Skeletal muscle satellite cell (primary cell): ENCODE results near the gene MATCAP1.

Experiments
- H3K27me3 ChIP-seq: 2 replicates; pipeline ENCODE4 v1.7.0; 2013; ENCODE audit warnings: low read length; ENCODE audit not compliant: control insufficient read depth, insufficient read depth
- H3K36me3 ChIP-seq: 2 replicates; pipeline ENCODE4 v1.7.0; 2013; ENCODE audit warnings: mild to moderate bottlenecking, control low read depth, low read length; ENCODE audit not compliant: insufficient read depth
- H3K4me1 ChIP-seq: 2 replicates; pipeline ENCODE4 v1.7.0; 2013; ENCODE audit warnings: low read length; ENCODE audit not compliant: control insufficient read depth, insufficient read depth
- H3K4me2 ChIP-seq: 2 replicates; pipeline ENCODE4 v1.7.0; 2013; ENCODE audit warnings: mild to moderate bottlenecking, low read length
- H3K4me3 ChIP-seq: 2 replicates; pipeline ENCODE4 v1.7.0; 2013; ENCODE audit warnings: low read length
- H3K9ac ChIP-seq: 2 replicates; pipeline ENCODE4 v1.7.0; 2013; ENCODE audit warnings: mild to moderate bottlenecking, low read depth, low read length, moderate library complexity
- H3K9me3 ChIP-seq: replicated peaks from 2 replicates; pipeline ENCODE4 v1.7.0; 2013; ENCODE audit warnings: mild to moderate bottlenecking, control low read depth, low read length

The MATCAP1 gene

DNA sequence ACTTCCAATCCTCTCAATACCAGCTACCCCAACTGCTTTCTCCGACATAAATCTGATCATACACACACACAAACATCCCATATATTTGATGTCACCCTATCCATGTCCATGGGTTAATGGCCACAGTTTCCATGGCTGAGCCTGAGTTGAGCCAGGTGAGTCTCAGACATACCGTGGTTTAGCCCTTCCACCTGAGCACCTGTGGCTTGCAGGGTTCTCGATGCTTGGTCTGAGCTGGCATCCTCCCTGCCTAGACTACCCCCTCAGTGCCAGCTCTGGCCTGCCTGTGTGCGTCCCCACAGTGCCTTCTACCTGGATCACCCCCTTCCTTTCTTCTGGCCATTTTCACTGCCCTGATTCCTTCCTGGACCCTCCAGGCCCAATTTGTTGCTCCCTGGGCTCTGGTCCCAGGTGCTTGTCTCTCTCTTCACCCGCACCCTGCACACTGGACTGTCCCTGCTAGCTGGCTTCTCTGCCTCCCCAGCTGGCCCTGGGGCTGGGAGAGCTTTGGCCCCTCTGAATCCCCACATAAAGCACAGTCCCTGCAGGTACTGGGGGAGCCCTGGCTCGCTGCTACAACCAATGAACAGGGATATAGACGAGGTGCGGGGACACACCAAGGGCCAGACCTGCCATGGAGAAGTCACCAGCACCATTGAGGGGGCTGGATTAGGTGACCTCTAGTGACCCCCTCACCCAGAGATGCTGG lies 22.5 kb upstream of the MATCAP1 start:
- peaks cover 22% of the 10 kb centered on the region for H3K4me1 ChIP-seq
- no peak overlapping the region for H3K9ac ChIP-seq
- no peak overlapping the region for H3K4me2 ChIP-seq
- no peaks in the 10 kb centered on the region for H3K9me3 ChIP-seq
- H3K4me3 ChIP-seq: no peak overlapping the region
- H3K36me3 ChIP-seq: peaks cover 16% of the 10 kb centered on the region
- H3K27me3 ChIP-seq: no peaks in the 10 kb centered on the region

GRCh38 chr16:67204076-67204475 lies 20.3 kb upstream of the MATCAP1 start:
- Histone ChIP-seq H3K27me3 (no peaks in the 10 kb centered on the region), H3K9ac (no peak overlapping the region), H3K4me3 (no peak overlapping the region), H3K4me2 (no peak overlapping the region), H3K36me3 (peaks cover 26% of the 10 kb centered on the region), H3K4me1 (peaks cover 22% of the 10 kb centered on the region), H3K9me3 (no peaks in the 10 kb centered on the region)

DNA sequence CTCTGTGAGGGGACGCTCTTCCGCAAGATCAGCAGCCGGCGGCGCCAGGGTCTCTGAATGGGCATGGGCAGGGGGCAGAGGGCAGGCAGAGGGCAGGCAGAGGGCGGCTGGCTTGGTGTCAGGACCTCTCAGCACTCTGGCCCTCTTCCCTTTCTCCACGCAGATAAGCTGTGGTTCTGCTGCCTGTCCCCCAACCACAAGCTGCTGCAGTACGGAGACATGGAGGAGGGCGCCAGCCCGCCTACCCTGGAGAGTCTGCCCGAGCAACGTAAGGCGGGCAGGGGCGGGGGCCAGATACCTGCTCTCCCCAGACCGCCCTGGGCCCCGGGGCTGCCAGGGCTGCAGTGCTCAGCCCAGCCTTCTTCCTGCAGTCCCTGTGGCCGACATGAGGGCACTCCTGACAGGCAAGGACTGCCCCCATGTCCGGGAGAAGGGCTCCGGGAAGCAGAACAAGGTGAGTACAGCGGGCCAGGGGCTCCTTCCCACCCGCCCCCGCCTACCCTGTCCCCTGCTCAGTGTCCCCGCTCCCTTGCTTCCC lies 19.3 kb upstream of the MATCAP1 start:
- Histone ChIP-seq H3K9me3 (no peaks in the 10 kb centered on the region), H3K4me3 (no peak overlapping the region), H3K4me2 (no peak overlapping the region), H3K36me3 (peaks cover 31% of the 10 kb centered on the region), H3K4me1 (peaks cover 19% of the 10 kb centered on the region), H3K27me3 (no peaks in the 10 kb centered on the region), H3K9ac (no peak overlapping the region)

DNA sequence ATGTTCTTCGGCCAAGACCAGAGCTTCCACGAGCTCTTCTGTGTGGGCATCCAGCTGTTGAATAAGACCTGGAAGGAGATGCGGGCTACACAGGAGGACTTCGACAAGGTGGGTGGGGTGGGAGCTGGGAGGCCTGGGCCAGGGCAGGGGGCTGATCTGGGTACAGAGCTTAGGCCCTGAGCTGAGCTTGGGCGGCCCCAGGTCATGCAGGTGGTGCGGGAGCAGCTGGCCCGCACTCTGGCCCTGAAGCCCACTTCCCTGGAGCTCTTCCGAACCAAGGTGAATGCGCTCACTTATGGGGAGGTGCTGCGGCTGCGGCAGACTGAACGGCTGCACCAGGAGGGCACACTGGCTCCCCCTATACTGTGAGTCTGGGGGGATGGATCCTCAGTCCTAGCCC lies 18.7 kb upstream of the MATCAP1 start:
- no peaks in the 10 kb centered on the region for H3K27me3 ChIP-seq
- H3K4me1 ChIP-seq: peaks cover 13% of the 10 kb centered on the region
- no peak overlapping the region for H3K4me2 ChIP-seq
- H3K9ac ChIP-seq: no peak overlapping the region
- H3K36me3 ChIP-seq: peaks cover 37% of the 10 kb centered on the region
- H3K4me3 ChIP-seq: no peak overlapping the region
- no peaks in the 10 kb centered on the region for H3K9me3 ChIP-seq

DNA sequence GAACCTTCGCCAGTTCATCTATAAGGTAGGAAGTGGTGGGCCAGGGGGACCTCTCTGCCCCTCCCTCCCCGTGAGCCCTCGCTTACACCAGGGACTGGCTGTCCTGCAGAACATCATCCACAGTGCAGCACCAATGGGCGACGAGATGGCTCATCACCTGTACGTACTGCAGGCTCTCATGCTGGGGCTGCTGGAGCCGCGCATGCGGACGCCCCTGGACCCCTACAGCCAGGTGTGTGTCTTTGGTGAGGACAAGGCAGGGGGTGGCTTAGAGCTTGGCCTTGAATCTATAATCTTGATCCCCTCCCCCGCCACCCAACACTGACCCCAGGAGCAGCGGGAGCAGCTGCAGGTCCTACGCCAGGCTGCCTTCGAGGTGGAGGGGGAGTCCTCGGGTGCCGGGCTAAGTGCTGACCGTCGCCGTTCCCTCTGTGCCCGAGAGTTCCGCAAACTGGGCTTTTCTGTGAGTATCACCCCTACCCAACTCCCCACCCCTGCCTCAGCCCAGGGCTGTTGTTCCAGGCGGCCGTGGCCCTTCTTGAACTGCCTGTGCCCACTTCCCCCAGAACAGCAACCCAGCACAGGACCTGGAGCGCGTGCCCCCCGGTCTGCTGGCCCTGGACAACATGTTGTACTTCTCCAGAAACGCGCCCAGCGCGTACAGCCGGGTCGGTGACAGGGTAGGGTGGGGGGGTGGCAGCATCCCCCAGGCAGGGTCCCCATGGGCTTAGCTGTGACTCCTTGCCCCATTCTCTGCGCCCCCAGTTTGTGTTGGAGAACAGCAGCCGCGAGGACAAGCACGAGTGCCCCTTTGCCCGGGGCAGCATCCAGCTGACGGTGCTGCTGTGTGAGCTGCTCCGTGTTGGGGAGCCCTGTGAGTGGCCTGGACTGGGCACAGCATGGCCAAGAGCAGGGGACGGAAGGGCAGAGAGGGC lies 17.9 kb upstream of the MATCAP1 start:
- H3K36me3 ChIP-seq: peaks cover 45% of the 10 kb centered on the region
- no peaks in the 10 kb centered on the region for H3K27me3 ChIP-seq
- peaks cover 5% of the 10 kb centered on the region for H3K4me1 ChIP-seq
- no peak overlapping the region for H3K9ac ChIP-seq
- H3K4me2 ChIP-seq: no peak overlapping the region
- no peaks in the 10 kb centered on the region for H3K9me3 ChIP-seq
- no peak overlapping the region for H3K4me3 ChIP-seq

- Histone ChIP-seq H3K4me3 (no peak overlapping the region), H3K4me2 (no peak overlapping the region), H3K36me3 (peaks cover 57% of the 10 kb centered on the region), H3K9ac (no peak overlapping the region), H3K27me3 (no peaks in the 10 kb centered on the region), H3K9me3 (no peaks in the 10 kb centered on the region), H3K4me1 (no peaks in the 10 kb centered on the region)
Observed at GRCh38 chr16:67200491-67200890, 16.7 kb upstream of the MATCAP1 start.

- peaks cover 64% of the 10 kb centered on the region for H3K36me3 ChIP-seq
- H3K4me1 ChIP-seq: no peaks in the 10 kb centered on the region
- no peak overlapping the region for H3K4me3 ChIP-seq
- no peaks in the 10 kb centered on the region for H3K9me3 ChIP-seq
- H3K4me2 ChIP-seq: no peak overlapping the region
- no peaks in the 10 kb centered on the region for H3K27me3 ChIP-seq
- no peak overlapping the region for H3K9ac ChIP-seq
Observed at GRCh38 chr16:67199808-67200198, 16.0 kb upstream of the MATCAP1 start.

- H3K36me3 ChIP-seq: peaks cover 66% of the 10 kb centered on the region
- H3K27me3 ChIP-seq: no peaks in the 10 kb centered on the region
- H3K4me3 ChIP-seq: no peak within 1 kb of the TSS
- H3K4me1 ChIP-seq: peaks cover 2% of the 10 kb centered on the region
- no peak within 1 kb of the TSS for H3K9ac ChIP-seq
- no peak within 1 kb of the TSS for H3K4me2 ChIP-seq
- H3K9me3 ChIP-seq: no peaks in the 10 kb centered on the region
Observed at GRCh38 chr16:67199011-67199807, 15.4 kb upstream of the MATCAP1 start, which contains the start of gene ELMO3. Gene ELMO3, plus strand, starts transcription at chr16:67199131. Its CDS starts 196 bp downstream, at chr16:67199327.

DNA sequence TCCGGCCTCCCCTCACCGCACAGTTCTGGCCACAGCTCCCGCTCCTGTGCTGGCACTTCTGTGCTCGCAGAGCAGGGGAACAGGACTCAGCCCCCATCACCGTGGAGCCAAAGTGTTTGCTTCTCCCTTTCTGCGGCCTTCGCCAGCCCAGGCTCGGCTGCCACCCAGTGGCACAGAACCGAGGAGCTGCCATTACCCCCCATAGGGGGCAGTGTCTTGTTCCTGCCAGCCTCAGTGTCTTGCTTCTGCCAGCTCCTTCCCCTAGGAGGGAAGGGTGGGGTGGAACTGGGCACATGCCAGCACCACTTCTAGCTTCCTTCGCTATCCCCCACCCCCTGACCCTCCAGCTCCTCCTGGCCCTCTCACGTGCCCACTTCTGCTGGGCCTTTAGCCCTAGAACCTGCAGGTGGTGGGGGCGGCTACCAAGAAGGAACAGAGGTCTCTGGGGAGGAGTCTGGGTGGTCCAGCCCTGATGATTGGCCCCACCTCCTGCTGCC lies 14.5 kb upstream of the MATCAP1 start:
- H3K4me1 ChIP-seq: peaks cover 11% of the 10 kb centered on the region
- H3K4me2 ChIP-seq: no peak overlapping the region
- H3K4me3 ChIP-seq: no peak overlapping the region
- no peaks in the 10 kb centered on the region for H3K27me3 ChIP-seq
- peaks cover 69% of the 10 kb centered on the region for H3K36me3 ChIP-seq
- no peak overlapping the region for H3K9ac ChIP-seq
- no peaks in the 10 kb centered on the region for H3K9me3 ChIP-seq

- H3K27me3 ChIP-seq: no peaks in the 10 kb centered on the region
- H3K36me3 ChIP-seq: peaks cover 73% of the 10 kb centered on the region
- H3K4me3 ChIP-seq: no peak overlapping the region
- H3K4me2 ChIP-seq: no peak overlapping the region
- no peak overlapping the region for H3K9ac ChIP-seq
- H3K9me3 ChIP-seq: no peaks in the 10 kb centered on the region
- peaks cover 16% of the 10 kb centered on the region for H3K4me1 ChIP-seq
Observed at GRCh38 chr16:67197704-67198103, 13.9 kb upstream of the MATCAP1 start.

GRCh38 chr16:67196881-67197280 lies 13.1 kb upstream of the MATCAP1 start:
- H3K9me3 ChIP-seq: no peaks in the 10 kb centered on the region
- no peak overlapping the region for H3K9ac ChIP-seq
- no peaks in the 10 kb centered on the region for H3K27me3 ChIP-seq
- no peak overlapping the region for H3K4me3 ChIP-seq
- peaks cover 73% of the 10 kb centered on the region for H3K36me3 ChIP-seq
- no peak overlapping the region for H3K4me2 ChIP-seq
- peaks cover 16% of the 10 kb centered on the region for H3K4me1 ChIP-seq
